GM18870 (cell line): ENCODE measurements around the gene NOC2L.

Experiments used
- ATAC-seq: cut with Tn5 transposase; IDR thresholded peaks from one replicate; pipeline ENCODE4 v1.9.1; 2021; ENCODE audit warnings: moderate library complexity; ENCODE audit not compliant: unreplicated experiment

NOC2L gene

DNA sequence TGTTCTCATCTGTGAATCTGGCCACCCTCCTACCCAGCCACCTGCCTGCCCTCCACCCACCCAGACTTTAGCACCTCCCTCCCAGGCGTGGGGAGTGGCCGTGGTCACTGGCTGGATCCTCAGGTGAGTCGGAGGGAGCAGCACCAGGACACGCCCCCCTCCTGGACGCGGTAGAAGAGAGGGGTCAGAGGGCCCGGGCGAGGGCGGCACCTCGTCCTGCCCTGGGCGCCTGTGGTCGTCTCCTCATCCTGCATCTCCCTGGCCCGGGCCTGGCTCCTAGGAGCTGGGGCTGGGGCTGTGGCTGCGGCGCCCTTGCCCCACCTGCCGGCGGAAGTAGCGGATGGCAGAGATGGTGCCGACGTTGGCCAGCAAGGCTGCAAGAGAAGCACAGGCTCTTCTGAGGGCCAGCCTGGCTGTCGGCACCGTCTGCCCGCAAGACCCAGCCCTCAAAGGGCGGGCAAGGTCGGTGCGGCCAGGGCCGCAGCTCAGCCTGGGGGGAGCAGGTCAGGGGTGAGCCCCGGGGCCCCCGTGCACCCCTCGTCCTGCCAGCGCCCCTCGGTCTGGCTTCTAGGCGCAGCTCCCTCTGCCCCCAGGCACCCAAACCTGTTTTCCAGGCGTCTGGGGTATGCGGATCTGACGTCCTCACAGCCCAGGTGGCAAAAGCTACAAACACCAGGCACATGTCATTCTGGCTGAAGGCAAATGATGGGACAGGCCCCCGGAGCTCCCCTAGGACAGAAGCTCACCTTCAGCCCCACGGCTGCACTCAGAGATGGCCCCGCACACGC, 17.0 kb upstream of the NOC2L start:
- no peak for ATAC-seq

DNA sequence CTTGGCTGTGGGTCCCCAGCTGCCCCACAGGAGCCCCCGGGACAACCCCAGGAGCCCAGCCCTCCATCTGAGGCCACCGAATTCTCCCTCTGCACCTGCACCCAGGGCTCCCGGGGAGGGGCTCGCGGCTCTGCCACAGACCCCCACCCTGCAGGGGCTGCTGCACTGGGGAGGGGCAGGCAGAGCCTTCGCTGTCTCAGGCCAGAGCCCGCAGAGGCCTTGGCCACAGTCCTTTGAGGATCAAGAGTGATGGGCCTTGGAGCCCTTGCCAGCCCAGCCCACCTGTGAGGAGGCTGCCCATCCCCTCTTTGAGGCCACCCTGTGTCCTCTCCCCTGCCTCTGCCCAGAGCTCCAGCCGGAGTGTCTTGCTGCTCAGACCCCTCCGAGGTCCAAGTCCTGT, 16.3 kb upstream of the NOC2L start:
- no peak for ATAC-seq

DNA sequence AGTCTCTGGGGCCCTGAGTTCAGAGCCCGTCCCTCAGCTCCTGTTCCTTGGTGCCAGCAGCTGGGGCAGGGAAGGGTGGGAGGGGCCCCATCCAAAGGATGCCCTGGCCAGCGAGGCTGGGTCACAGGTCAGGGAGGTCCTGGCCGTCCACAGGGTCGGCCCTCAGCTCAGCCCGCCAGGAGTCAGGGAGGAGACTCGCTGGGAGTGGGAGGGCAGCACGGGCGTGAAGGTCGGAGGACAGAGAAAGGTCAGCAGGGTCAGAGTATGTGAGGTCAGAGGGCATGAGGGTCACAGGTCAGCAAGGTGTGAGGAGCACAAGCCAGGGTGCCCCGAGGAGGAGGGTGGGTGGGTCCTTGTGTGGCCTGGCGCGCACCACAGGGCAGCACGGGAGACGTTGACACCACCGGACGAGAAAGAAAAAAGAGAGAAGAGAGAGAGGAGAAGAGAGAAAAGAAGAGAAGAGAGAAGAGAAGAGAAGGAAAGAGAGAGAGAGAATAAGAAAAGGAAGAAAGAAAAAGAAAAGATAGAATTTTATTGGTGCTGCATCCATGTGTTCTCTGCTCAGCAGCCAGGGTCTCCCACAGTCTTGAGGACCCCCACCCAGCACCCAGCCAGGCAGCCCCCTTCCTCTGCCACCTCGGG, 15.8 kb upstream of the NOC2L start:
- no peak for ATAC-seq

DNA sequence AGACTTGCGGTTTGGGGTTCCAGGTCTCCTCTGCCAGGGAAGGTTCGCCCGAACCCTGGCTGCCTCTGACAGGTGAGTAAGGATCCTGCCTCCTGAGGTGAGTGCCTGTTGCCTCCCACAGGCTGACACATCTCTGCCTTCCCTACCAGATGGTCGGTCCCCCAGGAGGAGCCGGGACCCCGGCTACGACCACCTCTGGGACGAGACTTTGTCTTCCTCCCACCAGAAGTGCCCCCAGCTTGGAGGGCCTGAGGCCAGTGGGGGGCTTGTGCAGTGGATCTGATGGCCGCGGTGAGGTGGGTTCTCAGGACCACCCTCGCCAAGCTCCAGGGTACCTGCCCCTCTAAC, 15.2 kb upstream of the NOC2L start:
- no peak for ATAC-seq

DNA sequence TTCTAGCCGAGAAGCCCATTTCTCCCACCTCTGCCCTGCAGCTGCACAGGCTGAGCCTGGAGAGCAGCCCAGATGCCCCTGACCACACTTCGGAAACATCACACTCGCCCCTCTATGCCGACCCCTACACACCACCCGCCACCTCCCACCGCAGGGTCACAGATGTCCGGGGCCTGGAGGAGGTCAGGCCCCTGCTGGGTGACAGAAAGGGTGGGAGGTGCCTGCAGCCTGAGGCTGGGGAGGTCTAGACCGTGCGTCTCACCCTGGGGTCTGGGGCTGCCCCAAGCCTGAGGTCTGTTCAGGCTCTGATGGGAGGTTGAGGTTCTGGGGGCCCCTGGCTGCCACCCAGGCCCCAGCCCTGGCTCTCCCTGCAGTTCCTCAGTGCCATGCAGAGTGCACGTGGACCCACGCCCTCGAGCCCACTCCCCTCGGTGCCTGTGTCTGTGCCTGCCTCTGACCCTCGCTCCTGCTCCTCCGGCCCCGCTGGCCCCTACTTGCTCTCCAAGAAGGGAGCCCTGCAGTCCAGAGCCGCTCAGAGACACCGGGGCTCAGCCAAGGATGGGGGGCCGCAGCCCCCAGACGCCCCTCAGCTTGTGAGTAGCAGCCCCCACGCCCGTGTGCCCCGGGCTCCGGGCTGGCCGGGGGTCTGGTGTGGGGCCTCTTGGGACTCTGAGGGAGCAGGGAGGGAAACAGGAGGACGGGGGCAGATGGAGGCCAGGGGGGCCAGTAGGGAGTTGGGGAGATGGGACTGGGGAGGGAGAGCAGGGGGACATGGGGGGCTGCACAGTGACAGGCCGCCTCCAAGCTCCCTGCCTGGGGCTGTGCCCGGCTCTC, 14.6 kb upstream of the NOC2L start:
- no peak for ATAC-seq

DNA sequence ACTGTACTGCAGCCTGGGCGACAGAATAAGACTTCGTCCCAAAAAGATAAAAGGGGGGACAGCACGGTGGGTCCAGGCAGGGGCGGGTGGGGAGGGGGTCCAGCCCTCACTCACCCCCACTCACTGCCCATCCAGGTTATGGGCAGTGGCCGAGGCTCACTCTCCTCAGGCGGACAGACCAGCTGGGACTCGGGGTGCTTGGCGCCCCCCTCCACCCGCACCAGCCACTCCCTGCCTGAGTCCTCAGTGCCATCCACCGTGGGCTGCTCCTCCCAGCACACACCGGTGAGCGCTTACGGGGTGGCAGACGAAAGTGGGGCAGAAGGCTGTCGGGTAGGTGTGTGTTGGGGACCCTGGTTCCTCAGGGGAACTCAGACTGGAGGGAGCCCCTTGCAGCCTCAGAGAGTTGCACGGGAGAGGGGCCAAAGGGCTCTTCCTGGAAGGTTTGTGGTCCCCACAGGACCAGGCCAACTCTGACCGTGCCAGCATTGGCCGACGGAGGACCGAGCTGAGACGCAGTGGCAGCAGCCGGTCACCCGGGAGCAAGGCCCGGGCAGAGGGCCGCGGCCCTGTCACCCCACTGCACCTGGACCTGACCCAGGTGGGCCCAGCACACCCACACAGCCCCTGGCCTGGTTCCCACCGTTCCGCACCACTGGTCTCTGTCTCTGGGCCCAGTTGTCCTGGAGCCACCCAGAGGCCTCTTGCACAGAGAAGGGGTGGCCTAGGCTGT, 13.8 kb upstream of the NOC2L start:
- no peak for ATAC-seq

DNA sequence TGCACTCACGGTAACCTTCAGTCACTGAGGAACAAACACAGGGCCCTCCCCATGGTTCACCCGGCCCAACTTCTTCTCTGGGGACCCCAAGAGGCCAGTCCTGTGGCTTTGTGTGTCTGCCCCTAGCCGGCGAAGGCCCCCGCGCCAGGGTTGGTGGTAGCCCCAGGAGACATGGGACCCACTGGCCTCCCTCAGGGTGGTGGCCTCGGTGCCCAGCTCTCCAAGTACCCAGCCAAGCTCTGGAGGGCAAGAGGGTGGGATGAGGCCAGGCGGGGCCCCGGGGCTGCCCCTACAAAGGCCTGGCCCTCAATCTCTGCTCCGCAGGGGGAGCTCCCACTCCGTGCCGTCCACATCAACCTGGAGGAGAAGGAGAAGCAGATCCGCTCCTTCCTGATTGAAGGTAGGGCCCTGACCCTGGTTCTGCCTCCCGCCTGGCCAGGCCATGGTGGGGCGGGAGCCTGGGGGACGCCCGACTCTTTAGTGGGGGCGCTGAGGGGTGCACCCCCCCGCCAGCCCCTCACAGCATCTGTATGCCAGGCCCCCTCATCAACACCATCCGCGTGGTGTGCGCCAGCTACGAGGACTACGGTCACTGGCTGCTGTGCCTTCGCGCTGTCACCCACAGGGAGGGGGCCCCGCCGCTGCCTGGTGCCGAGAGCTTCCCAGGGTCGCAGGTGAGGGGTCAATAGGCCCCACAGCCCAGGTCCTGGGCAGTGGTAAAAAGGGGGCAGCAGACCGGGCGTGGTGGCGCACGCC, 12.9 kb upstream of the NOC2L start:
- ATAC-seq = no peak

DNA sequence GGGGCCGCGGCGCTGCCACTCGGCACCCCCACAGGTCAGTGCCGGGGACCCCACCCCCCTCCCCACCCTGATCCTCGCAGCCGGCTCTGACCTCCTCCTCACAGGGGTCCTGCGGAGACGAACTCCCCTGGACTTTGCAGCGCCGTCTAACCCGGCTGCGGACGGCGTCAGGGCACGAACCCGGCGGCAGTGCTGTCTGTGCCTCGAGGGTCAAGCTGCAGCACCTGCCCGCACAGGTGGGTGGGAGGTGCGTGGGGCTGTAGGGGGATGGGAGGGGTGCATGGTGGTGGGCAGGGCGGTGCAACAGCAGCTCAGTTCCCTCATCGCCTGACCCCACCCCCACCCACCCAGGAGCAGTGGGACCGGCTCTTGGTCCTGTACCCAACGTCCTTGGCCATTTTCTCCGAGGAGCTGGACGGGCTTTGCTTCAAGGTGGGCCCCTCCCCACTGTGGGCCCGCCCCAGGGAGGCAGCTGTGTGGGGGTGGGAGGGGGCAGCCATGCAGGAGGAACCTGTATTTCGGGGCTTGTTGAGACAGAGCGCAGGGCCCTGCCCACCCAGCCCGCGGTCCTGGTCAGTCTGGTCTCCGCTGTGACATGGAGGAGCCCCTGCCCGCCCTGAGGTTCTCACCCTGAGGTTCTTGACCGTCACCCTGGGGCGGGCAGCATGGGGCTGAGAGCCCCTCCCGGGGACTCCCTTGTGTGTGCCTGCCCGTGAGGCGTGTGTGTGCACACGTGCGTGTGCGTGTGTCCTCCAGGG, 12.1 kb upstream of the NOC2L start:
- no peak for ATAC-seq

DNA sequence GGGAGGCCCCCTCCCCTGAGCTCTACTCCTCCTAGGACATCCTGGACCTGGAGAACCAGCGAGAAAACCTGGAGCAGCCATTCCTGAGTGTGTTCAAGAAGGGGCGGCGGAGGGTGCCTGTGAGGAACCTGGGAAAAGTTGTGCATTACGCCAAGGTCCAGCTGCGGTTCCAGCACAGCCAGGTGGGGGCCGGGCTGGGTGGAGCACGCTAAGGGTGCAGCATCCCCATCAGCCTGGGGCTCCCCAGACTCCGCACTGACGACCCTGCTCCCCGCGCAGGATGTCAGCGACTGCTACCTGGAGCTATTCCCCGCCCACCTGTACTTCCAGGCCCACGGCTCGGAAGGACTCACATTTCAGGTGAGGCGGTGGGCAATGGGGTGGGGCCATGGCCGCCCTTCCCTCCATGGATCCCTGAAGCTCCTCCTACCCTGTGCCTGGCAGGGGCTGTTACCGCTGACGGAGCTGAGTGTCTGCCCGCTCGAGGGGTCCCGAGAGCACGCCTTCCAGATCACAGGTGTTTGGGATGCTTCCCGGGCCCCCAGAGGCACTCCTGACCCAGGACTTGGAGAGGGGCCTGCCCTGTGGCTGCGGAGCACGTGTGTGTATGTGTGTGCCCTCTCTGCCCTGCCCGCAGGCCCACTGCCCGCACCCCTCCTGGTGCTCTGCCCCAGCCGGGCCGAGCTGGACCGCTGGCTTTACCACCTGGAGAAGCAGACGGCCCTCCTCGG, 11.4 kb upstream of the NOC2L start:
- ATAC-seq = no peak

DNA sequence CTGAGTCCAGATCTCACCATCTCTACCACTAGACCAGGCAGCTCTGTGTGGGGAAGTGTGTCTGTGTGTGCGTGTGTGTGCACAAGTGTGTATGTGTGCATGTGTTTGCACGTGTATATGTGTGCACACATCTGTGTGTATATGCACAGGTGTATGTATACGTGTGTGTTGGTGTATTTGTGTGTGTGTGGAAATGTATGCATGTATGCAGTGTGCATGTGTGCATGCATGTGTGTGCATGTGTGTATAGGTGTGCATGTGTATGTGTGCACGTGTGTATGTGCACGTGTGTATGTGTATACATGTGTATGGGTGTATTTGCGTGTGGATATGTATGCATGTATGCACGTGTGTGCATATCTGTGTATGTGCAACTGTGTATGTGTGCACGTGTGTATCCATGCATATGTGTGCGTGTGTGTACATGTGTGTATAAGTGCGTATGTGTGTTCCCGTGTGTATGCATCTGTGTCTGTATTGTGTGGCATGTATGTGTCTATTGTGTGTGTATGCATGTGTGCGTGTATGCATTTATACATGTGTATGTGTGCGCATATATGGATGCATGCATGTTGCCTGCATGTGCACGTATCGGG, 10.3 kb upstream of the NOC2L start:
- no peak for ATAC-seq

DNA sequence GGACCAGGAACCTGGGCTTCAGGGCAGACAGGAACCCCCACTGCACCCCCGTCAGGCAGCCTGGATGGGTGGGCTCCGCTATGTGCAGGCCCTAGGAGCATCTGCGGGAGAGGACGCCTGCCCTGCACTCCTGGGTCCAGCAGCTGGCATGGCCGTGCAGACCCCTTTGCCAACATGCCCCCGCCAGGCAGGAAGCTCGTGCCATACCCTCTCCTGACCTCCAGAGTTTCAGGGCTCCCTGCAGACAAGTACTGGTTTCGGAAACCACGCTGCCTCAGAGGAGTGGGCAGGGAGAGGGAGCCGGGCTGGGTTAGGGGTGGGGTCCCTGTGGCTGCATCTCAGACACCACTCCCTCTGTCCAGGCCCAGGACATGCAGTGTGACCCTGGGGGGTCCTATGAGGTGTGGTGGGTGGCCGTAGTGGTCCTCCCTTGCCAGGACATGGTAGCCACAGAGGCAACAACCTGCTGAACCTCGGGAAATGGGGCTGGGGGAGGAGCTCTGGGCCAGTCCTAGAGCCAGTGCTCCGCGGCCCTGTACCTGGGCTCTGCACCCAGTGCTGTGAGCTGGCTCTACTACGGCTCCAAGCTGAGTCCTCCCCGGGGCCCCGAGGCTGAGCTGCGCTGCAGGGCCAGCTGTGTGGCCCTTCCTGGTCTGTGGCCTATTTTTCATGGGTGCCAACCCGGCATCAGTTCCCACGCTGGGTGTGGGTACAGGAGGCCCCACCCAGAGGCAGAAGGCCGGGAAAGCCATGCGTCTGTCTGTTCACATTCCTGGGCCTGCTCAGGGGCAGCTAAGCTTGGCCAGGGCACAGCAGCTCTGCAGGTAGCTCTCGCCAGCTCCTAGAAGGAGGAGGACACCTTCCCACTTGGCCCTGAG, 8.6 kb upstream of the NOC2L start:
- ATAC-seq = no peak

DNA sequence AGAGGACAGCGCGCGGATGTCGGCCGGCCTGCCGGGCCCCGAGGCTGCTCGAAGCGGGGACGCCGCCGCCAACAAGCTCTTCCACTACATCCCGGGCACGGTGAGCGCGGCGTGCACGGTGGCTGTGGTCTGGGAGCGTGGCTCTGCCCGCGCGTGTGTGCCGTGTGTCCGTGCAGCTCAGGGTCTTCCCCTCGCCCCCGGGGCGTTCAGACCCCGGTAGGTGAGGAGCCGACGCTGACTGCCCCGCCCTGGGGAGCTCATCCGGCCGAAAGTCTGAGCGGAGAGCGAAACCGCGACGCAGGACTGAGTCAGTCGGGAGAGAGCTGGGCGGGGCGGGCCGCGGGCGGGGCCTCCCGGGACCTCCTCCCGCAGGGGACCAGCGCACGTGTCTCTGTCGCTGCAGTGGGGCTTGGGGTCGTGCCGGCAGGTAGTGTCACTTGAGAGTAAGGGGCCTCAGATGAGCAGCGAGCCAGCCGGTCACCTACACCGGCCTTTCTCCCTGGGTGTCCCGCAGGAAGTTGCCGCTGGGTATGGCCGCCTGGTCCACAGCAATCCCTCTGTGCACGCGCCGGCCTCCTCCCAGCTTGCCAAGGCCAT, 7.7 kb upstream of the NOC2L start:
- ATAC-seq = no peak

DNA sequence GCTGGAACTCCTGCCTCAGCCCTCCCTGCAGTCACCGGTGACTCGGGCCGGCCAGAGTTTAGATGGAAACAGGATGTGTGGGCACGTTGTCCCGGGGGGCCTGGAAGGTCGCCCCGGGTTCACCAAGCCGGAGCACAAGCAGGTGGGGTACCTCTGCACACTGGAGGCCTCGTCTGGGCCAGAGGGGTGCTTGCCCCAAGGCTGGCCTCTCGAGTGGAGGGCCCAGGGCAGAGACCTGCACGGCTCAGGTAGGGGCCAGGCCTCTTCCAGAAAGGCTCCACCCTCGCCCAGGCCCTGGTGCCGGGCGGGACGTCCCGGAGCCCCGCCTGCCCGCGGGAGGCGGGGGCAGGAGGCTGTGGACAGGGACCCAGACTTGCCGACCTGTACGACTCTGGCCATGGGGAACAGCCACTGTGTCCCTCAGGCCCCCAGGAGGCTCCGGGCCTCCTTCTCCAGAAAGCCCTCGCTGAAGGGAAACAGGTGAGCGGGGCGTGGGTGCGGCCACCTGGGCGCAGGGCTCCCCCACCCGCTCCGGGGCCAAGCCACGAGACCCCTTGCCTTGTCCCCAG, 7.2 kb upstream of the NOC2L start, which contains the start of gene PLEKHN1:
Gene PLEKHN1 (plus strand): TSS at position 348 of the 569 bp plus-strand sequence. CDS start 50 bp downstream, at position 398.
- no peak for ATAC-seq

DNA sequence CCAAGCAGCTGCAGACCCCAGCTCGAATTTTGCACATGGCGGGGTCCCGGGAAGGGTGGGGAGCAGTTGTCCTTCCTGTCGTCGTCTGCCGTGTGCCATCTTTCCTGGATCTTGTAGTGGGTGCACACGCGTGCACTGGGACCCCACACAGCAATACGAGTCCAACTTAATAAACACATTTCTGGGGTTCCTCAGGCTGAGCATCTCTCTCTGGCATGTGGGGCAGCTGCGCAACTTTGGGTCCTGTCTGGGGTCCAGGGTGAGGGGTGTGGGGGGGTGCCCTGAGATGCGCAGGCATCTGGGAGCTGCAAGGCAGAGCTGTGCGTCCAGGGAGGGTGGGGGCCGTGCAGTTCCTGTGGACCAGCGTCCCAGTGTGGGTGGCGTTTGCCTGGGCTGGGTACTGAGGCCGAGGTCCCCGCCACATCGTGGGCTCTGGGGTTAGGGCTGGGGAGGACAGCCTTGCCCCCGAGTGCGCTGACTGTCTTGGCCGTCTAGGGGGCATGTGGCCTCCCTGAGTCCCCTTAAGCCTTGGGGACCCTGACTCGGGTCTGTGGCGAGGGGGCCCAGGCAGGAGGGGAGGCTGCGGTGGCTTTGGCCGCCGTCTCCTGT, 6.6 kb upstream of the NOC2L start:
- no peak for ATAC-seq

DNA sequence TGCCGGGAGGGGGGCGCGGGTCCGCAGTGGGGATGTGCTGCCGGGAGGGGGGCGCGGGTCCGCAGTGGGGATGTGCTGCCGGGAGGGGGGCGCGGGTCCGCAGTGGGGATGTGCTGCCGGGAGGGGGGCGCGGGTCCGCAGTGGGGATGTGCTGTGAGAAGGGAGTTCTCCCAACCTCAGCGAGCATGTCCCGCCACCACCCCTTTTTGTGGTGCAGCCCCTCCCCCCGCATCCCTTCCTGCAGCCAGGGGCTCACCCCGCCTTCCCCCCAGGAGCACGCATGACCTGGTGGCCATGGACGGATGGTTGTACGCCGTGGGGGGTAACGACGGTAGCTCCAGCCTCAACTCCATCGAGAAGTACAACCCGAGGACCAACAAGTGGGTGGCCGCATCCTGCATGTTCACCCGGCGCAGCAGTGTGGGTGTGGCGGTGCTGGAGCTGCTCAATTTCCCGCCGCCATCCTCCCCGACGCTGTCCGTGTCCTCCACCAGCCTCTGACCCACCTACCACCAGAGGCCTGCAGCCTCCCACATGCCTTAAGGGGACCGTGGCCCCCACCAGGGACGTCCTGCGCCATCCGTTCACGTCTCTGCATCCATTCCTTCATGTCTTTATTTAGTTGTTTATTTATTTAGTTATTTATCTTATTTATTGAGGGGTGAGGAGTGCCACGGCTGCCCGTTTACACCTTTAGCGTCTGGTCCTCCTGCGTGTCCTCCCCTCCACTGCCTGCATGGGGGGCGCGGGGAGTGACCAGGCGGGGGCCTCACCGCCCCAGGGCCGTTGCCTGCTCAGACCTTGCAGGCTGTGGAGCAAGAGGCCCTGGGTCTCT, 5.9 kb upstream of the NOC2L start:
- ATAC-seq = no peak
